HTR-8/SVneo (cell line): ENCODE data around the gene TRAPPC8.
"Not testable (repeated sequence)": the region's sequence is repeated elsewhere in the genome, so short reads cannot be mapped to it uniquely, and the experiment has no call there.

Source experiments
- DNase-seq: peaks from one replicate; pipeline ENCODE4 v3.0.0; 2011; ENCODE audit warnings: low spot score, mixed read lengths; ENCODE audit not compliant: insufficient read length
- FAIRE-seq: peaks from 2 replicates; lab custom pipeline; 2011; peaks lifted over from hg19 to GRCh38; lab: Jason Lieb, UNC

TRAPPC8 gene

DNA sequence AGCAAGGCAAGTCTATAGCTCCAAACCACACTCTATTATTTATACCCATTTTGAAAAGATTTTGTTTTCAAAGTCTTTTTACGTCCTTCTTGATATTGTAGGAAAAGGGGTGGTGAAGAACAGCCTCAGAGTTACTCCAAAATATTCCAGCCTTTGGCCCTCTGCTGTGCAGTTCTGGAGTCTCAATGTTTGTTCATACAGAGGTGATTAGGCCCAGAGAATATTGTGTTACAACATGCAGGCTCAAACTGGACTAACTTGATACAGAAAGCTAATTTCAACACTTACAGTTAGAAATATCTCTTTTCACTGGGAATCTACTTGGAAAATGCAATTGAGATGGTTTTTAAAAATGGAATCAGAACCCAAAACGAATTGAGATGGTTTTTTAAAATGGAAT, 141.8 kb downstream of the TRAPPC8 start:
- DNase-seq = no peak
- no peak for FAIRE-seq

DNA sequence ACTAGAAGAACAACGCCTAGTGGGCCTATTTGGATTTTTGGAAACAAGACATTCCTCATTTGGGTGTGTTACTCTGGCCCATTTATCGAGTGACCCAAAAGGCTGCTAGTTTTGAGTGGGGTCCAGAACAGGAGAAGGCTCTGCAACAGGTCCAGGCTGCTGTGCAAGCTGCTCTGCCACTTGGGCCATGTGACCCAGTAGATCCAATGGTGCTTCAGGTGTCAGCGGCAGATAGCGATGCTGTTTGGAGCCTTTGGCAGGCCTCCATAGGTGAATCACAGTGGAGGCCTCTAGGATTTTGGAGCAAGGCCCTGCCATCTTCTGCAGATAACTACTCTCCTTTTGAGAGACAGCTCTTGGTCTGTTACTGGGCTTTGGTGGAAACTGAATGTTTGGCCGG, 143.7 kb downstream of the TRAPPC8 start:
- FAIRE-seq, DNase-seq: not testable (repeated sequence)

- FAIRE-seq = no peak
Measured at GRCh38 chr18:31798399-31798798, 144.5 kb downstream of the TRAPPC8 start.

GRCh38 chr18:31795747-31796146, 147.2 kb downstream of the TRAPPC8 start:
- FAIRE-seq (no peak), DNase-seq (no peak)

More at GRCh38 chr18:31798399-31798798, 144.5 kb downstream of the TRAPPC8 start:
- DNase-seq = no peak

DNA sequence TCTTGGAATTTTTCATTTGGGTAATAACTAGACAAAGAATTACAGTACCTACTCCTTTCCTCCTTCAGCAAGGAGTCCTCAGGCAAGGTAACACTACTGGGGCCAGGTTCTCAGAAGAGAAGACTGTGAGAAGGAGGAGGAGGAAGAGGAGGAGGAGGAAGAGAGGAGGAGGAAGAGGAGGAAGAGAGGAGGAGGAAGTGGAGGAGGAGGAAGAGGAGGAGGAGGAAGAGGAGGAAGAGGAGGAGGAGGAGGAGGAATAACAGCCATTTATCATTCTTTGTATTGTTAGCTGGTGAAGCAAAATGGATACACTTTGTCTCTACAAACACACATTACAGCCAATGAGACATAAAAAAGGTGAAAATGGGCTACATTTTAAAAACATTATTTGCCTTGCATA, 149.4 kb downstream of the TRAPPC8 start:
- DNase-seq (no peak), FAIRE-seq (no peak)

DNA sequence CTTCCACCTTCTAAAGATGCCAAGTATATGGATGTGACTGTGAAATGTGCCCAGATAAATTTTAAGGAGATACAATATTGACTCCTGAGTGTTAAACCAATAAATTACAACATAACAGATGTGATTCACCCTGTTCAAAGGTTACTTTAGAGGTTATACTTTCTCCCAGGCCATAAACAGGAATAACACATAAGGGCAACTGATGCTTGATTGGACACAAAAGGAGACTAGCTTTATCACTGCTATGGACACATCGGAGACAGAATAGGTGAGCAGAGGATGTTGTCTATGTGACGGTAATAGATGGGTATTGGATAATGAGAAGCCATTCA, 150.4 kb downstream of the TRAPPC8 start:
- no peak for DNase-seq
- no peak for FAIRE-seq

DNA sequence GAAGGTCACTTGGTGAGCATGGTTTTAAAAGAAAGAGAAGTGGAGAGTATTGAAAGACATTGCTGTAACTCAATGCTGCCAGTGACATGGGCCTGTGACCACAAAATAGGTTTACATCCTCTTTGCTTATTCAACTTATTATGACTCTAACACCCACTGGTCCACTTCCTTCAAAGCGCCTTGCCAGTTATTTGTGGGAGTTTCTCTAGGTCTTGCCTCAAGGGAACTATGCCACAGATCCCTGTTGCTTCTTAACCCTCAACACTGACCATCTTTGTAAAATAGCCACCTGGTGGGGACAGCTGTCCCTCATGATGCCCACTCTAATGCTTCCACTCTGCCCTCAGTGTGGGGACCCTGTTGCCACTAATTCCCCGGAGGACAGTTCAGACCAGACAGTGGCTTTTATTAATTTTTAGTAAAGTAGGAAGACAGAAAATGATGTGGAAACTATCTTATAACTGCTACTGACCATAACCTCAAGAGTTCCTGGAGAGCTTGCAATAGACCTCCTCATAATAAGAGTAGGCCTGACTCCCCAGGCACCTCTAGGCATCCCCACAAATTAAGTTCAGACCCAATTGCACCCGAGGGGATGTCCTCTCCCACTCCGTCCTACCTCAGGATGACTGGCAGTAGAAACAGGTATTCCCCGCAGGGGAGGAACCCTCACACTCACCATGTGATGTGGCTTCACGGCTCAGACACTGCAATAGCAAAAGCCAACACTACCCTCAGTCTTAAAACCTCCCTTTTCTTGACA, 150.9 kb downstream of the TRAPPC8 start:
- FAIRE-seq = no peak

GRCh38 chr18:31789409-31789808, 153.5 kb downstream of the TRAPPC8 start:
- DNase-seq = no peak
- no peak for FAIRE-seq

More for the DNA sequence above, 150.9 kb downstream of the TRAPPC8 start:
- no peak for DNase-seq

- FAIRE-seq = no peak
- DNase-seq = no peak
Measured at GRCh38 chr18:31783059-31783458, 159.9 kb downstream of the TRAPPC8 start.
